A673 (cell line): Measurements from ENCODE around the gene KIAA0825.

Experiments
- CTCF ChIP-seq: fragments of 300-800, 200-600 bp; sonication (generic); conservative IDR thresholded peaks from 2 replicates; pipeline ENCODE4 v1.5.1; 2017; ENCODE audit warnings: low read depth, mild to moderate bottlenecking, antibody characterized with exemption, low read length, moderate library complexity, mixed read lengths
- EZH2 ChIP-seq: fragments of 200-600 bp; sonication (generic); IDR thresholded peaks from 2 replicates; pipeline ENCODE4 v1.6.1; 2017; ENCODE audit warnings: borderline replicate concordance, low read depth, mild to moderate bottlenecking, mixed read lengths, antibody characterized with exemption, low read length; ENCODE audit not compliant: poor library complexity, severe bottlenecking

GRCh38 chr5:94260096-94260495 is 358.3 kb downstream of the KIAA0825 start:
- TF ChIP-seq EZH2 (no peak), CTCF (no peak)
